Panc1 (cell line): ENCODE data around the gene FZD1. TPM values are rescaled to one million over a fixed set of nuclear protein-coding genes. Genes with fewer than 3 reads are reported as not detected.

Source experiments
- ATAC-seq: fragments of 200-7000 bp; cut with Tn5 transposase; 2 replicates; pipeline ENCODE4 v1.9.1; 2020; ENCODE audit warnings: mild to moderate bottlenecking, moderate library complexity
- BruUV-seq: library from RNA; stranded (reverse); fragments of 400-500 nt; replicated peaks from 2 replicates; lab custom pipeline; 2021; lab: Mats Ljungman, UMichigan
- CTCF ChIA-PET: fragments of 300-600 bp; sonication (Branson Sonifier 250); formaldehyde crosslinking; loops from one replicate; lab custom pipeline; 2022; ENCODE audit warnings: antibody characterized with exemption; lab: Charles Lee
- POLR2A ChIA-PET: fragments of 300-600 bp; sonication (Branson Sonifier 250); formaldehyde crosslinking; loops from one replicate; lab custom pipeline; 2022; ENCODE audit warnings: antibody characterized with exemption; lab: Charles Lee
- DNase-seq: peaks from one replicate; pipeline ENCODE4 v3.0.0-alpha.2; 2010; ENCODE audit warnings: low read depth, low spot score
- H3K27ac ChIP-seq: 2 replicates; pipeline ENCODE4 v1.5.1; 2011; ENCODE audit warnings: mild to moderate bottlenecking, low read length, inconsistent platforms
- H3K27me3 ChIP-seq: fragments of 200-500 bp; sonication (Bioruptor generic); 2 replicates; pipeline ENCODE4 v1.6.0; 2014; ENCODE audit warnings: low read length, inconsistent platforms; ENCODE audit not compliant: control insufficient read depth, insufficient read depth
- H3K36me3 ChIP-seq: fragments of 200-500 bp; sonication (Bioruptor generic); 2 replicates; pipeline ENCODE4 v1.5.1; 2014; ENCODE audit warnings: inconsistent platforms, mild to moderate bottlenecking, low read length, moderate library complexity; ENCODE audit not compliant: control insufficient read depth, insufficient read depth
- H3K4me1 ChIP-seq: 2 replicates; pipeline ENCODE4 v1.5.1; 2011; ENCODE audit warnings: inconsistent platforms, mild to moderate bottlenecking, low read length, moderate library complexity; ENCODE audit not compliant: control insufficient read depth, insufficient read depth
- H3K4me3 ChIP-seq, 2 experiments: 2 replicates each; pipeline ENCODE4 v1.5.1; 2011 to 2012; ENCODE audit warnings: low read depth in 2 of 2, low read length in 2 of 2, mild to moderate bottlenecking in 2 of 2, inconsistent platforms in 1 of 2, moderate library complexity in 1 of 2
- H3K9me3 ChIP-seq: fragments of 200-500 bp; sonication (Bioruptor generic); 2 replicates; pipeline ENCODE4 v1.5.1; 2014; ENCODE audit warnings: low read depth, mild to moderate bottlenecking, inconsistent platforms, low read length, moderate library complexity; ENCODE audit not compliant: control insufficient read depth, insufficient read depth
- CTCF ChIP-seq: fragments of 450-650 bp; IDR thresholded peaks from 2 replicates; pipeline ENCODE4 v1.5.1; 2017; ENCODE audit warnings: mild to moderate bottlenecking
- POLR2AphosphoS5 ChIP-seq: IDR thresholded peaks from 2 replicates; pipeline ENCODE4 v1.6.1; 2012; ENCODE audit warnings: mild to moderate bottlenecking, low read depth, low read length, moderate library complexity
- REST ChIP-seq, 2 experiments: IDR thresholded peaks; 2 replicates each; pipeline ENCODE4 v1.6.1; 2011 to 2012; ENCODE audit warnings: low read depth in 2 of 2, control low read depth in 1 of 2, low read length in 1 of 2, mild to moderate bottlenecking in 1 of 2, moderate library complexity in 1 of 2; ENCODE audit not compliant: insufficient read depth in 1 of 2
- SIN3A ChIP-seq: IDR thresholded peaks from 2 replicates; pipeline ENCODE4 v1.6.1; 2012; ENCODE audit warnings: low read depth, mild to moderate bottlenecking, low read length, moderate library complexity, borderline replicate concordance; ENCODE audit not compliant: insufficient read depth
- TCF7L2 ChIP-seq: IDR thresholded peaks from 2 replicates; pipeline ENCODE4 v1.6.1; 2011; ENCODE audit warnings: mild to moderate bottlenecking, low read depth, low read length, inconsistent platforms
- in situ Hi-C: cut with HindIII; loops from 2 replicates; pipeline ENCODE4 v1.10.0; 2016; ENCODE audit warnings: low sequenced_read_pairs, low pct_unique_long_range_greater_than_20kb
- intact Hi-C: fragments of 100-400 bp; cut with micrococcal nuclease; formaldehyde crosslinking; loops from one replicate; pipeline ENCODE4 v1.10.0; 2022; ENCODE audit not compliant: unreplicated experiment
- total RNA-seq: library from RNA; stranded (reverse); gene quantifications from one replicate; pipeline ENCODE4 v1.2.1, GENCODE V29; 2021; ENCODE audit not compliant: unreplicated experiment

FZD1 gene
- total RNA-seq, 1 experiment from 2014 or later = 1.8 TPM

GRCh38 chr7:91293840-91294239, 29.6 kb downstream of the FZD1 start:
- no TSS peak for BruUV-seq
- intact Hi-C loops = no loop called here
- CTCF ChIA-PET = no interaction called here

GRCh38 chr7:91294639-91295220, 30.5 kb downstream of the FZD1 start:
- TF ChIP-seq REST (IDR thresholded peaks at IDR 0.05; ENCODE audit: insufficient read depth in 1 of 2, low read depth in 2 of 2, low read length in 1 of 2) (no peak), TCF7L2 (no peak), SIN3A (no peak), CTCF (no peak), POLR2AphosphoS5 (no peak)
- ChIA-PET CTCF (no interaction called here), POLR2A (no interaction called here)
- DNase-seq = no peak
- Histone ChIP-seq H3K9me3 (no peaks in the 10 kb centered on the region), H3K4me3 (no peak overlapping the region), H3K36me3 (no peaks in the 10 kb centered on the region), H3K27ac (no peak overlapping the region), H3K4me1 (no peaks in the 10 kb centered on the region), H3K27me3 (peaks cover 2% of the 10 kb centered on the region; the same call in 1 of the 2 replicates)
- intact Hi-C loops = no loop called here
- BruUV-seq = no TSS peak
- in situ Hi-C loops = no loop called here
- no peak for ATAC-seq

More at GRCh38 chr7:91293840-91294239, 29.6 kb downstream of the FZD1 start:
- peaks cover 2% of the 10 kb centered on the region; the same call in 1 of the 2 replicates for H3K27me3 ChIP-seq
- POLR2A ChIA-PET = no interaction called here
- in situ Hi-C loops = no loop called here
- no peaks in the 10 kb centered on the region for H3K9me3 ChIP-seq
- H3K4me1 ChIP-seq = no peaks in the 10 kb centered on the region
- H3K27ac ChIP-seq = no peak overlapping the region
- no peak overlapping the region for H3K4me3 ChIP-seq
- TF ChIP-seq POLR2AphosphoS5 (no peak), TCF7L2 (no peak), SIN3A (no peak), REST (IDR thresholded peaks at IDR 0.05; ENCODE audit: insufficient read depth in 1 of 2, low read depth in 2 of 2, low read length in 1 of 2) (no peak), CTCF (no peak)
- ATAC-seq (no peak), DNase-seq (no peak)
- no peaks in the 10 kb centered on the region for H3K36me3 ChIP-seq
